Activated CD8-positive, alpha-beta T cell treated with anti-CD3 and anti-CD28 coated beads, Interleukin-2, amount 10 ng/mL, durations not matched to agents 7 days and 5 days (primary cell): ENCODE results near the gene SLC22A31. TPM values are rescaled to one million over a fixed set of nuclear protein-coding genes. Genes with fewer than 3 reads are reported as not detected.

ENCODE experiments used
- ATAC-seq: fragments of 150-1000 bp; cut with Tn5 transposase; one replicate; pipeline ENCODE4 v1.10.0; 2021; ENCODE audit warnings: moderate library complexity
- CTCF ChIA-PET: fragments of 350-600 bp; sonication (Branson Sonifier 250); formaldehyde crosslinking; loops from one replicate; lab custom pipeline; 2021; ENCODE audit warnings: antibody characterized with exemption; lab: Charles Lee
- POLR2A ChIA-PET: fragments of 350-600 bp; sonication (Branson Sonifier 250); formaldehyde crosslinking; loops from one replicate; lab custom pipeline; 2021; ENCODE audit warnings: antibody characterized with exemption; lab: Charles Lee
- DNase-seq: peaks from one replicate; pipeline ENCODE4 v3.0.0-alpha.2; 2020
- H3K27ac Mint-ChIP-seq: one replicate; pipeline ENCODE4 v1.8.0; 2021; ENCODE audit warnings: mild to moderate bottlenecking, mixed read lengths
- H3K27me3 Mint-ChIP-seq: one replicate; pipeline ENCODE4 v1.8.0; 2021; ENCODE audit warnings: low read depth, mixed read lengths
- H3K36me3 Mint-ChIP-seq: one replicate; pipeline ENCODE4 v1.8.0; 2021; ENCODE audit warnings: low read depth, mixed read lengths
- H3K4me1 Mint-ChIP-seq: one replicate; pipeline ENCODE4 v1.8.0; 2021; ENCODE audit warnings: low read depth, mixed read lengths
- H3K4me3 Mint-ChIP-seq: one replicate; pipeline ENCODE4 v1.8.0; 2021; ENCODE audit warnings: mild to moderate bottlenecking, mixed read lengths
- H3K9me3 Mint-ChIP-seq: one replicate; pipeline ENCODE4 v1.8.0; 2022; ENCODE audit warnings: mixed read lengths; ENCODE audit not compliant: insufficient read depth
- total RNA-seq, 2 experiments: library from RNA; stranded (reverse); gene quantifications; one replicate each; pipeline ENCODE4 v1.2.3, GENCODE V29; 2021

The SLC22A31 gene
- total RNA-seq, 2 experiments from 2014 or later: not detected

- POLR2A ChIA-PET: no interaction called here
- Mint-ChIP-seq H3K4me3 (no peak overlapping the region), H3K9me3 (no peaks in the 10 kb centered on the region), H3K27me3 (peaks cover 3% of the 10 kb centered on the region), H3K4me1 (no peaks in the 10 kb centered on the region), H3K36me3 (no peaks in the 10 kb centered on the region), H3K27ac (no peak overlapping the region)
- no peak for ATAC-seq
- DNase-seq: no peak
- CTCF ChIA-PET: interaction anchor here (0.8 kb wide), 1 partner anchor 468 kb away, joined by 5 read pairs; no protein-coding TSS in a partner anchor
These were observed 10.7 kb upstream of the SLC22A31 start for GRCh38 chr16:89210904-89211515.

DNA sequence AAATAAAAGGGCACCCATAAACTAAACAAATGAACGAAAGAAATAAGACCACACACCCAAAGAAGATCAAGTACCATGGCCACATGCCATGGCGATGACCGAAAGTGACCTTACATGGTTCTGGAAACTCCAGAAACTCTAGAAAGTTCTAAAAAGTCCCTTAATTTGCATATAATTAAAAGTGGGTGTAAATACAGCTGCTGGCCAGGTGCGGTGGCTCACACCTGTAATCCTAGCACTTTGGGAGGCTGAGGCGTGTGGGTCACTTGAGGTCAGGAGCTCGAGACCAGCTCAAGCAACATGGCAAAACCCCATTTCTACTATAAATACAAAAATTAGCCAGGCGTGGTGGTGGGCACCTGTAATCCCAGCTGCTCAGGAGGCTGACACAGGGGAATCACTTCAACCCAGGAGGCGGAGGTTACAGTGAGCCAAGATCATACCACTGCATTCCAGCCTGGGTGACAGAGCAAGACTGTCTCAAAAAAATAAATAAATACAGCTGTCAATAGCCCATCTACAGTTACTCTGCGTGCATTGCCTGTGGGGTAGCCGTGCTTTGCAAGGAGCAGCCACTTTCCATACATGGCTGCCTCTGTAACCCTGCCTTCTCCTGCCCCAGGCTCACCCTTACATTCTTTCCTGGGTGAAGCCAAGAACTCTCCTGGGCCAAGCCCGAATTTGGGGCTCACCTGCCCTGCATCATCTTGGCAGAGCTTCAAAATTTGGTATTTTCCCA is 10.0 kb upstream of the SLC22A31 start:
- no peak for ATAC-seq
- Mint-ChIP-seq H3K27ac (no peak overlapping the region), H3K36me3 (no peaks in the 10 kb centered on the region), H3K4me1 (no peaks in the 10 kb centered on the region), H3K27me3 (peaks cover 3% of the 10 kb centered on the region), H3K9me3 (no peaks in the 10 kb centered on the region), H3K4me3 (no peak overlapping the region)
- POLR2A ChIA-PET: no interaction called here
- DNase-seq: no peak
- CTCF ChIA-PET: interaction anchor here (0.8 kb wide), 1 partner anchor 467 kb away, joined by 5 read pairs; no protein-coding TSS in a partner anchor

- peaks cover 3% of the 10 kb centered on the region for H3K27me3 Mint-ChIP-seq
- DNase-seq: no peak
- H3K4me3 Mint-ChIP-seq: no peak overlapping the region
- no peaks in the 10 kb centered on the region for H3K36me3 Mint-ChIP-seq
- POLR2A ChIA-PET: no interaction called here
- H3K27ac Mint-ChIP-seq: no peak overlapping the region
- no peaks in the 10 kb centered on the region for H3K4me1 Mint-ChIP-seq
- CTCF ChIA-PET: no interaction called here
- no peaks in the 10 kb centered on the region for H3K9me3 Mint-ChIP-seq
- no peak for ATAC-seq
These were observed 9.2 kb upstream of the SLC22A31 start for GRCh38 chr16:89209522-89210044.

- ChIA-PET CTCF (no interaction called here), POLR2A (no interaction called here)
- DNase-seq (no peak), ATAC-seq (no peak)
- Mint-ChIP-seq H3K27me3 (peaks cover 15% of the 10 kb centered on the region), H3K9me3 (no peaks in the 10 kb centered on the region), H3K4me3 (no peak overlapping the region), H3K27ac (no peak overlapping the region), H3K36me3 (no peaks in the 10 kb centered on the region), H3K4me1 (no peaks in the 10 kb centered on the region)
These were observed 7.7 kb upstream of the SLC22A31 start for GRCh38 chr16:89207993-89208392.

DNA sequence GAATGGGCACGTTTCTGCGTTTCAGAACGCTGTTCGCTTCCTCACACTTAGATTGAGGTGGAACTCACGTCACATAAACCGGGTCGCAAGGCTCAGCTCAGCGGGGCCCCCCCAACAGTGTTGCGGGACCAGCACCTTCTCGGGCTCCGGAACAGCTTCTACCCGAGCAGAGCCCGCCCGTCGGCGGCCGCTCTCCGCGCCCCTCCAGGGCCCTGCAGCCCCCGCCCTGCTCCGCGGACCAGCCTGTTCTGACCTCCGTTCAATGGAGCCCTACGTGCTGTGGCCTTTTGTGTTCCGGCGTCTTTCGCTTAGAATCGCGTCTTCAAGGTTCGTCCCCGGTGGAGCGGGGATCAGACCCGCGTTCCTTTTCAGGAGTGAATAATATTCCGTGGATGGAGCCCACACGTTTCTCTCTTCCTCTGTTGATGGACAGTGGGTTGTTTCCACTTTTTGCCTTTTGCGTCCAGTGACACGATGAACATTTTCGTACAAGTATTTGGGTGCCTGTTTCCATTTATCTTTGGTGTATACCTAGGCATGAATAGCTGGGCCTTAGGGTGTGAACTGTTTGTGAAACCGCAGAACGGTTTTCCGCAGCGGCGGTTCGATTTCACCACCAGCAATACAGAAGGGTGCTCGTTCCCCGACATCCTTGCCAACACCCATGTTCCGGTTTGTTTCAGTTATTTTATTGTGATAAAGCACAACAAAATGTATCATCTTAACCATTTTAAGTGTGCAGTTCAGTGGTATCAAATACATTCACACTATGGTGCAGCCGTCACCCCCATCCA is 2.3 kb upstream of the SLC22A31 start:
- no peaks in the 10 kb centered on the region for H3K36me3 Mint-ChIP-seq
- no peak for ATAC-seq
- no peak for DNase-seq
- H3K27ac Mint-ChIP-seq: peak overlapping the region; percentile 20
- H3K4me1 Mint-ChIP-seq: peaks cover 11% of the 10 kb centered on the region
- peaks cover 34% of the 10 kb centered on the region for H3K27me3 Mint-ChIP-seq
- H3K9me3 Mint-ChIP-seq: no peaks in the 10 kb centered on the region
- POLR2A ChIA-PET: no interaction called here
- H3K4me3 Mint-ChIP-seq: peak overlapping the region; percentile 34
- CTCF ChIA-PET: no interaction called here

DNA sequence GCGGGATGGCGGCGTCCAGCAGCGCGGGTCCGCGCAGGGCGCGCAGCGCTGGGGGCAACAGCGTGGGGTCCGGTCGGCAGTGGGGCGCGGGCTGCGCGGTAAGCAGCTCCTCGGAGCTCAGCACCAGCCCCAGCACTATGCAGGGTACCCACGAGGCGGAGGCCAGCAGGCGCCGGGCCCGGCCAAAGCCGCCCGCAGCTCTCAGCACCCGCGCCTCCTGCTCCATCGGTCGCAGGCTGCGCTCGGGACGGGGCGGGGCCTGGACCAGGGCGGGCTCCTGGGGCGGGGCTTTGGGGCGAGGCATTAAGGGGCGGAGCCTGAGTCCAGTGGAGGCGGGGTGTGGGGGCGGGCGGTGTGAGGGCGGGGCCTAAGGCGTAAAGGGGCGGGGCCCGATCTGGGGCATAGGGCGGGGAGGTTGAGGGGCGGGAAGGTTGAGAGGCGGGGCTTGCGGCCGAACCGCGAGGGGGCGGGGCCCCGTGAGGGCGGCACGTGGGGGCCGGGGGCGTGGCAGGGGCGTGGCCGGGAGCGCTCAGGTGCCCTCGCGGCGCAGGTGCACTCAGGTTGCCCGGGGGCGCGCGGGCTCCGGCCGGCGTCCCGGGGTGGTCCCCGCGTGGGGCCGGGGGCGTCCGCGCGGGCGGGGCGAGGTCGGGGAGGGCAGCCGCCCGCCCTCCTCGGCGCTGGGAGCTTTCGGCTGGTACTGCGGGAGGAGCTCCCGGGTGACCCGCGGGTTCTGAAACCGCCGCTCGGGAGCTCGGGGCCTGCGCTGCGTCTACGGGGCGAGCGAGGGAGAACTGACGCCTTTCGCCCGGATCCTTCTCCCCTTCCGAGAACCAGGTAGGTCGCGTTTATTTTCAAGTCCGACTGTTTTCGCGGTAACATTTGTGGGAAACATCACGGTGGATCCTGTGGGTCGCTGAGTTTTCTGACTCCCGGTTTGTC is 1.4 kb upstream of the SLC22A31 start:
- Mint-ChIP-seq H3K27ac (no peak overlapping the region), H3K4me3 (peak overlapping the region; percentile 18), H3K9me3 (no peaks in the 10 kb centered on the region), H3K27me3 (peaks cover 33% of the 10 kb centered on the region), H3K36me3 (no peaks in the 10 kb centered on the region), H3K4me1 (peaks cover 11% of the 10 kb centered on the region)
- DNase-seq (peak; percentile 75), ATAC-seq (peak; percentile 83)
- ChIA-PET POLR2A (no interaction called here), CTCF (no interaction called here)

DNA sequence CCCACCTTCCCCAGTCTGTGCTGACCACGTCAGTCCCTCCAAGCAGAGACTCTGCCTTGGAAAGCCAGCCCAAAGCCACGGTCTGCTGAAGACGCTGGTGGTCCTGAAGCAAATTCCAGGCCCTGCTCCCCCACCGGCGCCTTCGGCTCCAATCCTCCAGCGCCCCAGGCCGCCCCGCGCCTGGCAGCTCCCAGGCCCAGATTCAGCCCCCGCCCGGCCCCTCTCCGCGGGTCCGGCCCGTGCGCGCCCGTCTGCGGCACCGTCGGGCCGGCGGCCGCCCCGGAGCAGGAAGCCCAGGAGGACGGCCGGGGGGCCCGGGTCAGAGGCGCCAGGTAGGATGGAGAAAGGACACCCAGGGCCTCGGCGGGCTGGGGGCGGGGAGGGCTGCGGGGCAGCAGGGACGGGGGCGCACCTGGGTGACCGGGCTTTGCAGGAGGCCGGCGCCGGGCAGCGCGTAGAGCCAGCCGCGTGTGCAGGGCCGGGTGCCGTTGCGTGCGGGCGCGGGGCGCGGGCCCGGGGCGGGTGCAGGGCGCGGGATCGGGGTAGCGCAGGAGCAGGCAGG is 594 bp upstream of the SLC22A31 start:
- DNase-seq (no peak), ATAC-seq (no peak)
- ChIA-PET POLR2A (no interaction called here), CTCF (no interaction called here)
- peaks cover 32% of the 10 kb centered on the region for H3K27me3 Mint-ChIP-seq
- no peaks in the 10 kb centered on the region for H3K9me3 Mint-ChIP-seq
- H3K36me3 Mint-ChIP-seq: no peaks in the 10 kb centered on the region
- peaks cover 11% of the 10 kb centered on the region for H3K4me1 Mint-ChIP-seq
- no peak overlapping the region for H3K4me3 Mint-ChIP-seq
- no peak overlapping the region for H3K27ac Mint-ChIP-seq

DNA sequence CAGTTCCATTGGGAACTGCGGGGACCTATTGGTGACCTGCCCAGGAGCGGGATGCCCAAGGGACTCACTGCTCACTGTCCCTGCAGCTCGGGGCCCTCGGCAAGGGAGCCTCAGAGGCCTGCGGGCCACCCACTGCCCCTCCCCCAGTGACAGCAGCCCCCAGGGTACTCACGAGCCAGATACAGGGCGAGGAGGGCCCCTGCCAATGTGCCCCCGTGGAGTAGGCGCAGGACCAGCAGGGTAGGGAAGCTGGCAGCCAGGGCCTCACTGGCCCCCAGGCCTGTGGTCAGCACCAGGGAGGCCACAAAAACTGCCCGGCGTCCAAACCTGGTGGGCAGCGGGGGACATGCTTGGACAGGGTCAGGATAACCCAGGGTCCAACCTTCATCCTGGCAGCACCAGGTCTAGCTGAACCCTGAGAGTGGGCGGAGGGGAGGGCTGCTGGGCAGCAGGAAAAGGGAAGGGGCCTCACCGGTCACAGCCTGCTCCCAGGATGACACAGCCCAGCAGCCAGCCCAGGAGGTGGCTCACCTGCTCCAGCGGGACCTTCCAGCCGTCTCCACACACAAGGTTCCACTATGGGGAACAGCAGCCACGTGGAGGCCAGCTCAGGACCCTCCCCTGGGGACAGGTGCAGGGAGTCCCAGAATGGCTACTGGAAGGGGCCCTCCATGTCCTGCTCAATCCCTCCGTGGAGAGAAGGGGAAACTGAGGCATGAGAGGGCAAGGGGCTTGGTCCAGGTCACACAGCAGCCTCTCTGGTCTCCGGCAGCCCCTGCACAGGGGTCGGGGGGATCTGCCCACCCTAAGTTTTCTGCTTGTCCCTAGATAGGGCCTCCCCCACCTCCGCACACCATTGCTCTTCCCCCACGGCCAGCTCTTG is 855 bp downstream of the SLC22A31 start:
- ATAC-seq: no peak
- H3K27ac Mint-ChIP-seq: no peak overlapping the region
- ChIA-PET POLR2A (no interaction called here), CTCF (no interaction called here)
- peaks cover 11% of the 10 kb centered on the region for H3K4me1 Mint-ChIP-seq
- no peak overlapping the region for H3K4me3 Mint-ChIP-seq
- DNase-seq: no peak
- H3K27me3 Mint-ChIP-seq: peaks cover 32% of the 10 kb centered on the region
- H3K9me3 Mint-ChIP-seq: no peaks in the 10 kb centered on the region
- no peaks in the 10 kb centered on the region for H3K36me3 Mint-ChIP-seq

- POLR2A ChIA-PET: no interaction called here
- H3K9me3 Mint-ChIP-seq: no peaks in the 10 kb centered on the region
- ATAC-seq (no peak), DNase-seq (no peak)
- CTCF ChIA-PET: no interaction called here
- no peak overlapping the region for H3K4me3 Mint-ChIP-seq
- peaks cover 25% of the 10 kb centered on the region for H3K27me3 Mint-ChIP-seq
- no peaks in the 10 kb centered on the region for H3K36me3 Mint-ChIP-seq
- peaks cover 11% of the 10 kb centered on the region for H3K4me1 Mint-ChIP-seq
- no peak overlapping the region for H3K27ac Mint-ChIP-seq
These were observed 1.7 kb downstream of the SLC22A31 start for GRCh38 chr16:89198417-89199240.
